ENCODE measurements around the gene PHC2.
"Not testable (repeated sequence)": the region's sequence is repeated elsewhere in the genome, so short reads cannot be mapped to it uniquely, and the experiment has no call there.

Gene PHC2

GRCh38 chr1:33307494-33307864 is 123.4 kb downstream of the PHC2 start:
- DNase-seq = no peak

GRCh38 chr1:33306653-33307493 is 124.0 kb downstream of the PHC2 start:
- no peak for DNase-seq

DNA sequence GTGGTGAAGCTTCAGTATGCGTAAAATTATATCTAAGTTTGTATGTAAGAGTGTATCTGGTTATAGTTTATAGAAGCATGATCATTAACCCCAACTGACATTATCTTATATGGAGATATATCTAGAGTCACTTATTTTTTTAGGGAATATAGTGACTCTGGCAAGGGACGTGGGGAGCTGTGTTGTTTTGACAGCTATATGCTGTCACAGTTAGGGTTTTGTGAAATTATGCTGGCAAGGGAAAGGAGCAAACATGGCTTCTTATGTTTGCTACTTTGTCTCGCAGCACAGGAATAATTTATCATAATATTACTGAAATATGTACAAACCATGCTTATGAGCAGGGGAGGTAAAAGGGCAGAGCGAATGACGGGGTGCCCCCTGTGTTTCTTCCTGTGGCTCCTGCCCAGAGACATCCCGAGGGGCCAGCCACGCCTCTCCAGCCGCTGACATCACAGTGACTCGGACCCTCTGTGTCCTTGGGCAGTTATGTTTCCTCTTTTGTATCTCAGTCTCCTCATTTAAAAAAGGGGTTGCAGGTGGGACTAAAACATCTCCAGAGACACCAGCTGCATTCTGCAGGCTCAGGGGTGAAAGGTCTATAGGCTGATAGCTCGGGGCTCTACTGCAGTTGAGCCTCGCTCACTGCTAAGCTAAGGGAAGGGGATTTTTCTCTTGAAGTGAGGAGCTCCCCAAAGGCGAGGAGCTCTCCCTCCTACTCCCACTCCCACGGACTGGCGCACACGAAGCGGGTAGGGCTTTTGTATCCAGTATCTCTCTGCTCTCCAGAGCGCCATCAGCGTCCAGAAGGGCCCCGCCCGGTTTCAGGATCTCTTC is 124.9 kb downstream of the PHC2 start:
- no peak for DNase-seq

GRCh38 chr1:33305016-33305415 is 125.9 kb downstream of the PHC2 start:
- DNase-seq = no peak

DNA sequence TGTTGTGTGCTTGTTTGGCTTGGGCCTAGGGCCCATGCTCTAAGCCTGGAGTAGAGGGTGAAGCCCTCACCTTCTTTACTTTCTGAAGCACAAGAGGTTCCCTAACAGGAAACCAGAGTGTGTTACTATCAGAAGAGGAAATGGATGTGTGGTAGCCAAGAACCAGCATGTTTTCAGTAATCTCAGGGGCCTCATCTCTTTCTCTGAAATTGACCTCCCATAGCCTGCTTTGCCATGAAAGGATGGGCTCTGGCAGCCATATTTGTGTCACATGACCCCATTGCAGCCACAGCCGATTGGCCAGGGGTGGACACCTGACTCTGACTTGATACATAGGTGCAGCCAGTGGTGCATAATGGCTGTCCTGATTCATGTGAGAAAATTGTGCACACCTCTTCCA is 128.6 kb downstream of the PHC2 start:
- no peak for DNase-seq

DNA sequence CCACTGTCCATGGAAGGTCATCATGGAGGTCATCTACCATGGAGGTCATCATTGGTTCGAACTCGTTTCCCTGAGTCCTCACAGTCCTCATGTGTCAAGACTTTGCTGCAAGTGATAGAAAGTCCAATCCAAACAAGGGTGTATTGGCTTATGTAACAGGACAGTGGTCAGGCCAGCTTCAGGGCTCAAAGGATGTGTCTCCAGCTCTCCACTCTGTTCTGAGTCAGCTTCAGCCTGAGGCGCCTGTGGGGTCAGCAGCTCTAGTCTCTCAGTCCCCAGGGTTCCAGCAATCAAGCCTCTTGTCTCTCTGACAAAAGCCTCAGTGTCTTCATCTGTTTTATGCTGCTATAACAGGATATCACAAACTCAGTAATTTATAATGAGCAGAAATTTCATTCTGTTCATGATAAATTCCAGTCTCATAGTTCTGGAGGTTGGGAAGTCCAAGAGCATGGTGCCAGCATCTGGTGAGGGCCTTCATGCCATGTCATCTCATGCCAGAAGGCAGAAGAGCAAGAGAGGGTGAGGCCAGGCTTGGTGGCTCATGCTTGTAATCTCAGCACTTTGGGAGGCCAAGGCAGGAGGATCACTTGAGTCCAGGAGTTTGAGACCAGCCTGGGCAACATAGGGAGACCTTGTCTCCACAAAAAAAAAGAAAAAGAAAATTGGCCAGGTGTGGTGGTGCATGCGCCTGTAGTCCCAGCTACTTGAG is 129.5 kb downstream of the PHC2 start:
- no peak for DNase-seq

- no peak for DNase-seq
These were observed 130.2 kb downstream of the PHC2 start for GRCh38 chr1:33300673-33301072.

- DNase-seq = no peak
These were observed 131.3 kb downstream of the PHC2 start for GRCh38 chr1:33299461-33300155.

DNA sequence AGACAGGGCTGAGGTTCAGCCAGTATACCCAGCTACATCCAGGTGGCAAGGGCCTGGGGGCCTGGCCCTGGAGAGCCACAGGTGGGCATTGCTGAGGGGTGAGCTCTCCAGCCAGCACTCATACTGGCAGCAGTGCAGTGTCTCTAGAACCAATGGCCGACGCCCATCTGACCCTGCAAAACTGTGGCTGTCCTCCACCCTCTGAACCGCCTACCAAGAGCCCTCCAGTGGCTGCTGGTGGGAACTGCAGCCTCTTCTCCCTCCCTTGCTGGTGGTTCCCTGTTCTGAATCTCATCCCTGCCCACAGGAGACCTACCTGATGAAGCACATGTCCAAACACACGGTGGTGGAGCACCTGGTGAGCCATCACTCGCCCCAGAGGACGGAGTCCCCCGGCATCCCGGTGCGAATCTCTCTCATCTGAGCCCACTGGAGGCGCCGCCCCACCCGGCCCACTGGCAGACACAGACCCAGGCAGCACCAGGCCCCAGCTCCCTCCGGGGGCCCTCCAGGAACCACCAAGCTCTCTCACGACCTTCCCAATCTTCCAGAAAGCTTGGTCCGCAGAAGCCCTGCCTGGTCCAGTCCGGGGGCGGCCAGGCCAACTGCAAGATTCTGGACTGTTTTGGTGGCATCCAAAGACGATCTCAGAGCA is 132.1 kb downstream of the PHC2 start:
- peak in 3 of 4 experiments; percentile 16 to 42 (median 36) for DNase-seq

DNA sequence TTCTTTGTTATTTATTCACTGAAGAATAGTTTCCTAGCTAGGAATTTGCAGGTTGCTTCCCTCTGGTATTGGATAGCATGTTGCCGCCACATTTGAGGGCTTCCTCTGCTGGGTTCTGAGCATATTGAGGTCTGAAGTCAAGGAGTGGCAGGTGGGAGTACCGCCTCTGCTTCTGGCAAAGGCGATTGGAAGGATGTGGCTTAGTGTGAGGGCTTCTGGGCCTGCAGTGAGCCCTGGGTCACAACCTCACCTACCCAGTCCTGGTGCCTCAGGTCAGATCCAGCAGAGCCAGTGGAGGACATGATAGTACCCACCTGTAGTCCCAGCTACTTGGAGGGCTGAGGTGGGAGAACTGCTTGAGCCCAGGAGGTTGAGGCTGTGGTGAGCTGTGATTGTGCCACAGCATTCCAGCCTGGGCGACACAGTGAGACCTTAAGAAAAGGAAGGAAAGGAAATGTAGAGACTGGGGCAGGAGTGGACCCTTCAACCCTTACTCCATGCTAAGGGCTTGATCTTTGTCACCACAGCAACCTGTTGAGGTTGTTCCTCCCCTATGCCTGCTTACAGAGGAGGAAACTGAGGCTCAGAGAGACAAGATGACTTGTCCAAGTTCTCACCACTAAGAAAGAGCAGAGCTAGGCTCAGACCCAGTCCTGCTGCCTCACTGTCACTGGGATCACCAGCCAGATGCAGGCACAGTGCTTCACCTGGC is 132.8 kb downstream of the PHC2 start:
- DNase-seq = no peak

GRCh38 chr1:33296824-33297223 is 134.1 kb downstream of the PHC2 start:
- DNase-seq = no peak

GRCh38 chr1:33296082-33296458 is 134.8 kb downstream of the PHC2 start:
- DNase-seq = no peak

- peak; percentile 70 to 89 (median 78) for DNase-seq
These were observed 135.3 kb downstream of the PHC2 start for GRCh38 chr1:33295450-33296081.

- no peak for DNase-seq
These were observed 135.9 kb downstream of the PHC2 start for GRCh38 chr1:33295023-33295422.

DNA sequence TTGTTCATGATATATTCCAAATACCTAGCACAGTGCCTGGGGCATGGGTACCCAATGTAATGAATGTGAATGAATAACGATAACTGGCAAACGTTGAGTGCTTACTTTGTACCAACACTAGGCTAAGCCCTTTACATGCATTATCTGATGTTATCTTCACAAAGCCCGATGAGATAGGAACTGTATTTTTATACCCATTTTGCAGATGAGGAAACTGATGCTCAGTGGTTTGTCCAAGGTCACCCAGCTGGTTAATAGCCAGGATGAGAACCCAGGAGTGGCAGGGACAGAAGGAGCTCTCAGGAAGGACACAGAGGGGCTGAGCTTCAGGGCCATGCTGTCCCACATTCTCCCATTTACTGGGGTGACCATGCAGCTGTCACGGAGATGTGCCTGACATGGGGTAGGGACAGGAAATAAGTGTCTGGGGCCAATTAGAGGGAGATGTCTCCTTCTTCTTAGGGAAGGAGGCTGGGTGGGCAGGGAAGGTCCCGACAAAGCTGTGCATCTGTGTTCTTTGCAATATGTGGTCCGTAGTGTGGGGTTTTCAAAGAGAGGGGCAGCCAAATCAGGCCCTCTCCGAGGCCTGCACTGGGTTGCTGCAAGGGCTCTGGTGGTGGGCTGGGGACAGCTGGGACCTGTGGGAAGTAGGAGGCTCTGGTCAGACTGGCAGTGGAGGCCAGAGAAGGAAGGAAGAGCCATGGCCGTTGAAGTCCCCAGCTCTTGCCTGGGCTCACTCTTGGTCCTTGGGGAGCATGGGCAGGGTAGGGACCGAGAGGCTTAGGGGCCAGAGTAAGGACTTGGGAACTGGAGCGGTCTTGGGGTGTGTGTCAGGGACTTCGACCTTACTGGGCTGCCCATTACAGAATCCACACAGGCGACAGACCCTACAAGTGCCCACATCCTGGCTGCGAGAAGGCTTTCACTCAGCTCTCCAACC is 136.6 kb downstream of the PHC2 start:
- no peak for DNase-seq

- DNase-seq = no peak
These were observed 138.1 kb downstream of the PHC2 start for GRCh38 chr1:33292726-33293340.

DNA sequence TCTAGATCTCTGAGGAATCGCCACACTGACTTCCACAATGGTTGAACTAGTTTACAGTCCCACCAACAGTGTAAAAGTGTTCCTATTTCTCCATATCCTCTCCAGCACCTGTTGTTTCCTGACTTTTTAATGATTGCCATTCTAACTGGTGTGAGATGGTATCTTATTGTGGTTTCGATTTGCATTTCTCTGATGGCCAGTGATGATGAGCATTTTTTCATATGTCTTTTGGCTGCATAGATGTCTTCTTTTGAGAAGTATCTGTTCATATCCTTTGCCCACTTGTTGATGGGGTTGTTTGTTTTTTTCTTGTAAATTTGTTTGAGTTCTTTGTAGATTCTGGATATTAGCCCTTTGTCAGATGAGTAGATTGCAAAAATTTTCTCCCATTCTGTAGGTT is 140.3 kb downstream of the PHC2 start:
- DNase-seq = not testable (repeated sequence)

DNA sequence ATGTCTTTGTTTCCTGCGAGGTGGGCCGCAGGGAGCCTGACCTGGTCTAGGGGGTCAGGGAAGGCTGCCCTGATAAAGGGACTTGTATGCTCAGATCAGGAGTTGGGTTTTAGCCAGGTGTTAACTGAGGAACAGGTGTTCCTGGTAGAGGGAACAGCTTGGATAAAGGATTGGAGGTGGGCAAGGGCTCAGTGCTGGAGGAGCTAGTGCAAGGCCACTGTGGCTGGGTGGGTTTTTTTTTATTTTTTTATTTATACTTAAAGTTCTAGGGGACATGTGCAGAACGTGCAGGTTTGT is 141.1 kb downstream of the PHC2 start:
- no peak for DNase-seq

DNA sequence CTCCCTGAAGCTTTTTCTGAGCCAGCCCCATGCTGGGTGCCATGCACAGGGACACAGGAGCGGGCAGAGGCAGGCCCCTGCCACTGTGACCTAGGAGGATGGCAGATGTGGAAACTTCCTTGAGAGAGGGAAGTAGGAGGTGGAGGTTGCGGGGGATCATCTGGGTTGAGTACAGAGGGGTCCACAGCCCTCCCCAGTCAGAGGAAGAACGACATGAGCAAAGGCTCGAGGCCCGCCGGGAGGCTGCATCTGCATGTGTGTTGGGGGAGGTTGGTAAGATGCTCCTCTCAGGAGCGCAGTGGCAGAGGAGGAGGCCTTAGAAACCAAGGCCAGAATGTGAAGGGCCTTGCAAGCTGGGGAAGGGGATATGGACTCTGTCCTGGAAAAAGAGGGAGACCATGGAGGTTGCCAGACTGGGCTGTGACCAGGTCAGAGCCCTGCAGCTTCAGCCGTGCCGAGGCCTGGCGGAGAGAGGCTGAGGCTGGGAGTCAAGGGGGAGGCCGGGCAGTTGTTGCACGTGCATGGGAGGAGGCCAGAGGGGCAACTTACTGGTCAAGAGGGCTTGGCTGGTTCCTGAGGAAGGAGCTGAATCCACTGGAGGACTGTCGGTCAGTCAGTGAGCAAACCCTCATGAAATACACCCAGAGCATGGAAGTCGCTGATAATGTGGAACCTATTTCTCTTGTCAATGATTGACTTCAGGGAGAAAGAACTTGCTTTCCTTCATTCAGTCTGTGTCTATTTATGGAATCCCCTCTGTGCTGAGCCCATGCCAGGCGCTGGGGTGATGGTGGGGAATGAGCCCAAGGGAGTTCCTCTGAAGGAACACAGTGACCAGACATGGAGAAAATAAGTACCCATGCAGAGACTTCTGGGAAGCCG is 141.7 kb downstream of the PHC2 start:
- DNase-seq = no peak
